ENCODE data around the gene PTPRJ. TPM values are rescaled to one million over a fixed set of nuclear protein-coding genes. Genes with fewer than 3 reads are reported as not detected.

PTPRJ gene
- total RNA-seq, 2 donors from 2014 or later = 36.6 to 50.6 TPM

GRCh38 chr11:48005831-48006270 lies 25.5 kb downstream of the PTPRJ start:
- Mint-ChIP-seq H3K4me1 (ENCODE audit: low read depth) (peaks cover 96% of the 10 kb centered on the region), H3K36me3 (ENCODE audit: insufficient read depth in 2 of 2) (peaks cover 2 to 6% of the 10 kb centered on the region in 2 donors), H3K4me3 (peak overlapping the region; percentile 85 to 93), H3K9me3 (no peaks in the 10 kb centered on the region), H3K27me3 (ENCODE audit: low read depth) (no peaks in the 10 kb centered on the region), H3K27ac (peak overlapping the region; percentile 92)
- DNase-seq (peak; percentile 47 to 57), ATAC-seq (replicated peaks in 1 of 2) (peak; percentile 1 to 2)

GRCh38 chr11:48006301-48006992 lies 26.1 kb downstream of the PTPRJ start:
- peak overlapping the region; percentile 92 for H3K27ac Mint-ChIP-seq
- DNase-seq = peak; percentile 71 to 79
- ATAC-seq (replicated peaks in 1 of 2) = peak; percentile 53 to 64
- H3K36me3 Mint-ChIP-seq (ENCODE audit: insufficient read depth in 2 of 2) = peaks cover 2 to 6% of the 10 kb centered on the region in 2 donors
- H3K4me3 Mint-ChIP-seq = peak overlapping the region; percentile 85 to 93
- peaks cover 96% of the 10 kb centered on the region for H3K4me1 Mint-ChIP-seq (ENCODE audit: low read depth)
- H3K9me3 Mint-ChIP-seq = no peaks in the 10 kb centered on the region
- no peaks in the 10 kb centered on the region for H3K27me3 Mint-ChIP-seq (ENCODE audit: low read depth)

GRCh38 chr11:48007677-48008076 lies 27.3 kb downstream of the PTPRJ start:
- DNase-seq (no peak), ATAC-seq (replicated peaks in 1 of 2) (no peak)
- Mint-ChIP-seq H3K27me3 (ENCODE audit: low read depth) (no peaks in the 10 kb centered on the region), H3K4me1 (ENCODE audit: low read depth) (peaks cover 96% of the 10 kb centered on the region), H3K9me3 (no peaks in the 10 kb centered on the region), H3K36me3 (ENCODE audit: insufficient read depth in 2 of 2) (peaks cover 2 to 6% of the 10 kb centered on the region in 2 donors), H3K27ac (peak overlapping the region; percentile 88), H3K4me3 (peak overlapping the region; percentile 68 to 93)

GRCh38 chr11:48008951-48009270 lies 28.6 kb downstream of the PTPRJ start:
- Mint-ChIP-seq H3K4me3 (peak overlapping the region; percentile 78 to 86), H3K27ac (peak overlapping the region; percentile 91), H3K9me3 (no peaks in the 10 kb centered on the region), H3K27me3 (ENCODE audit: low read depth) (no peaks in the 10 kb centered on the region), H3K36me3 (ENCODE audit: insufficient read depth in 2 of 2) (peaks cover 2 to 10% of the 10 kb centered on the region in 2 donors), H3K4me1 (ENCODE audit: low read depth) (peaks cover 99% of the 10 kb centered on the region)
- ATAC-seq (replicated peaks in 1 of 2) (peak; percentile 46 to 52), DNase-seq (peak; percentile 77 to 89)

- H3K36me3 Mint-ChIP-seq (ENCODE audit: insufficient read depth in 2 of 2) = peaks cover 2 to 5% of the 10 kb centered on the region in 2 donors
- DNase-seq (no peak), ATAC-seq (replicated peaks in 1 of 2) (no peak)
- peaks cover 99% of the 10 kb centered on the region for H3K4me1 Mint-ChIP-seq (ENCODE audit: low read depth)
- peak overlapping the region; percentile 77 to 78 for H3K4me3 Mint-ChIP-seq
- H3K27me3 Mint-ChIP-seq (ENCODE audit: low read depth) = no peaks in the 10 kb centered on the region
- H3K9me3 Mint-ChIP-seq = no peaks in the 10 kb centered on the region
- H3K27ac Mint-ChIP-seq = peak overlapping the region; percentile 82
Observed at GRCh38 chr11:48011102-48011797, 30.9 kb downstream of the PTPRJ start.

- Mint-ChIP-seq H3K4me1 (ENCODE audit: low read depth) (peaks cover 99% of the 10 kb centered on the region), H3K4me3 (peak overlapping the region; percentile 77 to 78), H3K27ac (peak overlapping the region; percentile 82), H3K36me3 (ENCODE audit: insufficient read depth in 2 of 2) (peaks cover 2 to 5% of the 10 kb centered on the region in 2 donors), H3K9me3 (no peaks in the 10 kb centered on the region), H3K27me3 (ENCODE audit: low read depth) (no peaks in the 10 kb centered on the region)
- DNase-seq (peak; percentile 74 to 82), ATAC-seq (replicated peaks in 1 of 2) (peak; percentile 62 to 68)
Observed at GRCh38 chr11:48011798-48012391, 31.5 kb downstream of the PTPRJ start.

- Mint-ChIP-seq H3K27me3 (ENCODE audit: low read depth) (no peaks in the 10 kb centered on the region), H3K4me3 (peak overlapping the region; percentile 77 to 78), H3K36me3 (ENCODE audit: insufficient read depth in 2 of 2) (peaks cover 0 to 4% of the 10 kb centered on the region in 2 donors), H3K27ac (peak overlapping the region; percentile 82), H3K9me3 (no peaks in the 10 kb centered on the region), H3K4me1 (ENCODE audit: low read depth) (peaks cover 99% of the 10 kb centered on the region)
- DNase-seq (peak; percentile 74 to 77), ATAC-seq (replicated peaks in 1 of 2) (peak; percentile 48 to 53)
Observed at GRCh38 chr11:48013269-48013901, 33.0 kb downstream of the PTPRJ start.

- Mint-ChIP-seq H3K4me1 (ENCODE audit: low read depth) (peaks cover 99% of the 10 kb centered on the region), H3K4me3 (peak overlapping the region; percentile 40 to 48), H3K27me3 (ENCODE audit: low read depth) (no peaks in the 10 kb centered on the region), H3K36me3 (ENCODE audit: insufficient read depth in 2 of 2) (peaks cover 0 to 4% of the 10 kb centered on the region in 2 donors), H3K9me3 (no peaks in the 10 kb centered on the region), H3K27ac (no peak overlapping the region)
- DNase-seq (no peak), ATAC-seq (replicated peaks in 1 of 2) (no peak)
Observed at GRCh38 chr11:48014917-48015316, 34.6 kb downstream of the PTPRJ start.

GRCh38 chr11:48017105-48017830 lies 36.9 kb downstream of the PTPRJ start:
- peak; percentile 45 to 52 for ATAC-seq (replicated peaks in 1 of 2)
- Mint-ChIP-seq H3K4me1 (ENCODE audit: low read depth) (peaks cover 97% of the 10 kb centered on the region), H3K27me3 (ENCODE audit: low read depth) (no peaks in the 10 kb centered on the region), H3K4me3 (peak overlapping the region; percentile 59 to 69), H3K27ac (peak overlapping the region; percentile 49), H3K9me3 (no peaks in the 10 kb centered on the region), H3K36me3 (ENCODE audit: insufficient read depth in 2 of 2) (peaks cover 3 to 6% of the 10 kb centered on the region in 2 donors)
- DNase-seq = peak; percentile 77 to 79

- ATAC-seq (replicated peaks in 1 of 2) = no peak
- Mint-ChIP-seq H3K4me1 (ENCODE audit: low read depth) (peaks cover 97% of the 10 kb centered on the region), H3K4me3 (peak overlapping the region; percentile 59 to 69), H3K9me3 (no peaks in the 10 kb centered on the region), H3K27me3 (ENCODE audit: low read depth) (no peaks in the 10 kb centered on the region), H3K27ac (peak overlapping the region; percentile 49), H3K36me3 (ENCODE audit: insufficient read depth in 2 of 2) (peaks cover 3 to 7% of the 10 kb centered on the region in 2 donors)
- DNase-seq = no peak
Observed at GRCh38 chr11:48017831-48018527, 37.6 kb downstream of the PTPRJ start.

GRCh38 chr11:48018528-48019216 lies 38.3 kb downstream of the PTPRJ start:
- ATAC-seq (replicated peaks in 1 of 2) (no peak), DNase-seq (no peak)
- H3K36me3 Mint-ChIP-seq (ENCODE audit: insufficient read depth in 2 of 2) = peaks cover 3 to 5% of the 10 kb centered on the region in 2 donors
- peaks cover 95% of the 10 kb centered on the region for H3K4me1 Mint-ChIP-seq (ENCODE audit: low read depth)
- peak overlapping the region; percentile 59 to 69 for H3K4me3 Mint-ChIP-seq
- no peaks in the 10 kb centered on the region for H3K27me3 Mint-ChIP-seq (ENCODE audit: low read depth)
- peak overlapping the region; percentile 49 for H3K27ac Mint-ChIP-seq
- H3K9me3 Mint-ChIP-seq = no peaks in the 10 kb centered on the region

Data from activated T-cell treated with anti-CD3 and anti-CD28 coated beads, Interleukin-2, amount 50 U/mL, for 72 hours (primary cell).